CD14-positive monocyte (primary cell): ENCODE measurements around the gene CLEC2B. TPM values are rescaled to one million over a fixed set of nuclear protein-coding genes. Genes with fewer than 3 reads are reported as not detected.

Experiments used
- DNase-seq, 3 donors: peaks; one replicate each; pipeline ENCODE4 v3.0.0-alpha.2; 2011 to 2022
- H2AFZ ChIP-seq: 2 replicates; pipeline ENCODE4 v1.6.0; 2012; ENCODE audit warnings: mild to moderate bottlenecking, low read depth, low read length, inconsistent platforms; ENCODE audit not compliant: insufficient read depth, poor library complexity, severe bottlenecking
- H3K27ac ChIP-seq, 2 donors: 1 replicate in 1 of 2; 2 replicates in 1 of 2; pipeline ENCODE4 v1.5.1; 2012 to 2013; ENCODE audit warnings: low read length in 2 of 2, control low read depth in 1 of 2, inconsistent platforms in 1 of 2, low read depth in 1 of 2, mild to moderate bottlenecking in 1 of 2
- H3K27me3 ChIP-seq, 2 donors: one replicate each; pipeline versions ENCODE4 v1.6.0 to v1.6.1; 2011 to 2013; ENCODE audit warnings: low read length in 2 of 2; ENCODE audit not compliant: control insufficient read depth in 2 of 2, insufficient read depth in 2 of 2
- H3K36me3 ChIP-seq, 2 donors: replicated peaks in 1 of 2; 1 replicate in 1 of 2; 2 replicates in 1 of 2; pipeline versions ENCODE4 v1.5.1 to v1.6.1; 2012 to 2013; ENCODE audit warnings: low read length in 2 of 2, control low read depth in 1 of 2, inconsistent platforms in 1 of 2, mild to moderate bottlenecking in 1 of 2; ENCODE audit not compliant: insufficient read depth in 2 of 2, control insufficient read depth in 1 of 2
- H3K4me1 ChIP-seq, 2 donors: 1 replicate in 1 of 2; 2 replicates in 1 of 2; pipeline versions ENCODE4 v1.5.1 to v1.6.1; 2012 to 2013; ENCODE audit warnings: low read length in 2 of 2, control low read depth in 1 of 2, inconsistent platforms in 1 of 2, mild to moderate bottlenecking in 1 of 2, moderate library complexity in 1 of 2; ENCODE audit not compliant: insufficient read depth in 2 of 2, control insufficient read depth in 1 of 2
- H3K4me2 ChIP-seq: replicated peaks from 2 replicates; pipeline ENCODE3; 2012; ENCODE audit warnings: low read length, moderate library complexity, mild to moderate bottlenecking; ENCODE audit not compliant: poor library complexity, severe bottlenecking; ENCODE audit errors: extremely low read depth
- H3K4me3 ChIP-seq, 3 experiments: fragments of 200-600 bp in 1 of 3; sonication (generic) in 1 of 3; replicated peaks in 1 of 3; 1 replicate in 2 of 3; 2 replicates in 1 of 3; pipeline ENCODE4 v1.5.1; 2011 to 2013; ENCODE audit warnings: low read length in 3 of 3, mild to moderate bottlenecking in 3 of 3, control low read depth in 2 of 3, low read depth in 2 of 3, inconsistent platforms in 1 of 3, moderate library complexity in 1 of 3
- H3K79me2 ChIP-seq: 2 replicates; pipeline ENCODE4 v1.6.0; 2012; ENCODE audit warnings: mild to moderate bottlenecking, control low read depth, inconsistent platforms, low read length, moderate library complexity; ENCODE audit not compliant: insufficient read depth
- H3K9ac ChIP-seq: 2 replicates; pipeline ENCODE4 v1.6.0; 2017; ENCODE audit warnings: low read length, mild to moderate bottlenecking; ENCODE audit not compliant: insufficient read depth, poor library complexity, severe bottlenecking
- H3K9me3 ChIP-seq, 2 donors: replicated peaks in 1 of 2; 1 replicate in 1 of 2; 2 replicates in 1 of 2; pipeline versions ENCODE4 v1.5.1 to v1.6.1; 2012 to 2013; ENCODE audit warnings: low read length in 2 of 2, control low read depth in 1 of 2; ENCODE audit not compliant: control insufficient read depth in 1 of 2, insufficient read depth in 1 of 2
- H4K20me1 ChIP-seq: 2 replicates; pipeline ENCODE4 v1.6.0; 2012; ENCODE audit warnings: mild to moderate bottlenecking, low read length, control low read depth, moderate library complexity; ENCODE audit not compliant: insufficient read depth
- H3K27ac Mint-ChIP-seq, 7 donors: one replicate each; pipeline ENCODE4 v1.8.0; 2020; ENCODE audit warnings: mild to moderate bottlenecking in 7 of 7, mixed read lengths in 7 of 7, moderate library complexity in 6 of 7, inconsistent platforms in 2 of 7
- H3K27me3 Mint-ChIP-seq, 3 donors: one replicate each; pipeline ENCODE4 v1.8.0; 2021 to 2022; ENCODE audit warnings: low read depth in 3 of 3, mild to moderate bottlenecking in 3 of 3, mixed read lengths in 3 of 3, moderate library complexity in 3 of 3, inconsistent platforms in 1 of 3
- H3K36me3 Mint-ChIP-seq, 2 donors: one replicate each; pipeline ENCODE4 v1.8.0; 2020; ENCODE audit warnings: mixed read lengths in 2 of 2, inconsistent platforms in 1 of 2, mild to moderate bottlenecking in 1 of 2
- H3K4me1 Mint-ChIP-seq: one replicate; pipeline ENCODE4 v1.8.0; 2020; ENCODE audit warnings: mild to moderate bottlenecking, mixed read lengths
- H3K4me3 Mint-ChIP-seq, 2 donors: one replicate each; pipeline ENCODE4 v1.8.0; 2020; ENCODE audit warnings: mild to moderate bottlenecking in 2 of 2, mixed read lengths in 2 of 2, moderate library complexity in 1 of 2
- H3K9me3 Mint-ChIP-seq, 7 donors: one replicate each; pipeline ENCODE4 v1.8.0; 2020 to 2022; ENCODE audit warnings: mixed read lengths in 7 of 7, mild to moderate bottlenecking in 6 of 7, moderate library complexity in 6 of 7, inconsistent platforms in 2 of 7
- WGBS: methylation state at CpG from one replicate; pipeline ENCODE4 v1.1.5; 2013; ENCODE audit warnings: missing lambda C conversion rate; ENCODE audit not compliant: insufficient coverage; 5-methylcytosine and 5-hydroxymethylcytosine counted together
- intact Hi-C, 2 donors: fragments of 100-400 bp; cut with micrococcal nuclease; formaldehyde crosslinking; loops; one replicate each; pipeline versions ENCODE4 v1.15.0 to v1.15.1; 2023
- polyA plus RNA-seq, 3 donors: library from polyadenylated mRNA; depleted of rRNA in 1 of 3; unstranded in 2 of 3; stranded (reverse) in 1 of 3; fragments of 300-500 nt in 2 of 3; fragments of >200 nt in 1 of 3; fragmentation: Illumina TruSeq in 2 of 3; gene quantifications; 1 replicate in 2 of 3; 2 replicates in 1 of 3; pipeline ENCODE4 v1.2.3, GENCODE V29; 2012 to 2021
- TF ChIP-seq, protein P1 (sequence below): fragments of 200-600 bp; IDR thresholded peaks from one replicate; pipeline ENCODE4 v1.8.0; 2022; ENCODE audit warnings: antibody characterized with exemption, mild to moderate bottlenecking

CLEC2B gene
- polyA plus RNA-seq, 3 donors: 52.1 to 80.3 (median 59.4) TPM

DNA sequence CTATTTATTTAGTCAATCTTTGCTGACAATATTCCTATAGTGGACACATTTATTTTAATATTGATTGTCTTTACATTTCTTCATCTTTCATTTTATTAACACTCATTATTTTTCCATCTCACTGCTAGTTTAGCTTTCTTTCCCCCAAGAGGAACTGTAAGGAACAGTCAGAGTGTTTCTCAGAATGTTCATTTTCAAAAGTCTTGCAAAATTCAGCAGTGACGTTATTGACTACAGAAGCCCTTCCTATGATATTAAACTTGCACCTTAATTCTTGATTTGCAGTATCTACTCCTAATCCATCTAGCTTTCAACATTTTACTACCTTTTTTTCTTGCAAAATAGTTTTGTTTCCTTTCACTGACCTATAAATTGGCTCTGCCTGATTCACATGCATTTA is 13.0 kb downstream of the CLEC2B start:
- H3K4me3 ChIP-seq: peak overlapping the region in 1 of 3 experiments; percentile 28
- H3K36me3 ChIP-seq: peaks cover 25 to 41% of the 10 kb centered on the region in 2 donors
- peak overlapping the region; percentile 15 for H3K4me2 ChIP-seq
- H3K27me3 Mint-ChIP-seq: no peaks in the 10 kb centered on the region
- TF ChIP-seq, protein P1, sequence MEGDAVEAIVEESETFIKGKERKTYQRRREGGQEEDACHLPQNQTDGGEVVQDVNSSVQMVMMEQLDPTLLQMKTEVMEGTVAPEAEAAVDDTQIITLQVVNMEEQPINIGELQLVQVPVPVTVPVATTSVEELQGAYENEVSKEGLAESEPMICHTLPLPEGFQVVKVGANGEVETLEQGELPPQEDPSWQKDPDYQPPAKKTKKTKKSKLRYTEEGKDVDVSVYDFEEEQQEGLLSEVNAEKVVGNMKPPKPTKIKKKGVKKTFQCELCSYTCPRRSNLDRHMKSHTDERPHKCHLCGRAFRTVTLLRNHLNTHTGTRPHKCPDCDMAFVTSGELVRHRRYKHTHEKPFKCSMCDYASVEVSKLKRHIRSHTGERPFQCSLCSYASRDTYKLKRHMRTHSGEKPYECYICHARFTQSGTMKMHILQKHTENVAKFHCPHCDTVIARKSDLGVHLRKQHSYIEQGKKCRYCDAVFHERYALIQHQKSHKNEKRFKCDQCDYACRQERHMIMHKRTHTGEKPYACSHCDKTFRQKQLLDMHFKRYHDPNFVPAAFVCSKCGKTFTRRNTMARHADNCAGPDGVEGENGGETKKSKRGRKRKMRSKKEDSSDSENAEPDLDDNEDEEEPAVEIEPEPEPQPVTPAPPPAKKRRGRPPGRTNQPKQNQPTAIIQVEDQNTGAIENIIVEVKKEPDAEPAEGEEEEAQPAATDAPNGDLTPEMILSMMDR: no peak
- DNase-seq: peak; percentile 16 to 46 (median 26)
- peaks cover 29% of the 10 kb centered on the region for H3K4me1 Mint-ChIP-seq
- H3K36me3 Mint-ChIP-seq: peaks cover 61 to 69% of the 10 kb centered on the region in 2 donors
- H3K79me2 ChIP-seq: peaks cover 9% of the 10 kb centered on the region
- intact Hi-C loops: no loop called here
- H3K4me1 ChIP-seq: peaks cover 11 to 16% of the 10 kb centered on the region in 2 donors
- no peaks in the 10 kb centered on the region for H3K27me3 ChIP-seq
- 0% methylated on average over 1 of the region's 1 CpG for WGBS
- no peak overlapping the region for H3K4me3 Mint-ChIP-seq
- peak overlapping the region in 2 of 7 donors; percentile 7 to 73 for H3K27ac Mint-ChIP-seq
- H3K9me3 Mint-ChIP-seq: no peaks in the 10 kb centered on the region
- no peak overlapping the region for H2AFZ ChIP-seq
- peak overlapping the region in 1 of 2 donors; percentile 65 for H3K27ac ChIP-seq
- H4K20me1 ChIP-seq: peaks cover 37% of the 10 kb centered on the region
- H3K9me3 ChIP-seq: no peaks in the 10 kb centered on the region
- no peak overlapping the region for H3K9ac ChIP-seq

GRCh38 chr12:9851927-9852326 is 17.2 kb downstream of the CLEC2B start:
- Histone ChIP-seq H3K4me1 (peaks cover 8 to 11% of the 10 kb centered on the region in 2 donors), H3K9me3 (peaks cover 0 to 3% of the 10 kb centered on the region in 2 donors), H4K20me1 (peaks cover 7% of the 10 kb centered on the region), H3K9ac (no peak overlapping the region), H3K79me2 (no peaks in the 10 kb centered on the region), H3K4me3 (no peak overlapping the region), H3K36me3 (peaks cover 25 to 41% of the 10 kb centered on the region in 2 donors), H3K27ac (no peak overlapping the region), H2AFZ (no peak overlapping the region), H3K27me3 (no peaks in the 10 kb centered on the region), H3K4me2 (no peak overlapping the region)
- TF ChIP-seq, protein P1: no peak
- Mint-ChIP-seq H3K9me3 (peaks cover 7 to 23% (median 10%) of the 10 kb centered on the region in 7 donors), H3K27ac (no peak overlapping the region), H3K27me3 (no peaks in the 10 kb centered on the region), H3K36me3 (peaks cover 47 to 52% of the 10 kb centered on the region in 2 donors), H3K4me1 (peaks cover 20% of the 10 kb centered on the region), H3K4me3 (no peak overlapping the region)
- peak in 2 of 3 donors; percentile 12 to 25 for DNase-seq
- 100% methylated on average over 1 of the region's 2 CpGs for WGBS
- intact Hi-C loops: no loop called here
